GM23338 (cell line): Measurements from ENCODE around the gene EXOC4.

Source experiments
- CREB1 ChIP-seq: fragments of 250-450 bp; sonication (Bioruptor Pico); IDR thresholded peaks from 2 replicates; pipeline ENCODE4 v1.5.0; 2020; ENCODE audit warnings: low read depth, mild to moderate bottlenecking, moderate library complexity
- EZH2 ChIP-seq: fragments of 200-600 bp; sonication (generic); IDR thresholded peaks from one replicate; pipeline ENCODE4 v1.8.0; 2017; ENCODE audit warnings: antibody characterized with exemption, mild to moderate bottlenecking, low read depth; ENCODE audit not compliant: unreplicated experiment
- EZH2phosphoT487 ChIP-seq: fragments of 200-600 bp; sonication (generic); IDR thresholded peaks from one replicate; pipeline ENCODE4 v1.8.1; 2018; ENCODE audit warnings: antibody characterized with exemption; ENCODE audit not compliant: unreplicated experiment
- JUNB ChIP-seq: IDR thresholded peaks from one replicate; pipeline ENCODE4 v1.6.1; 2016; ENCODE audit warnings: antibody characterized with exemption; ENCODE audit not compliant: unreplicated experiment
- NANOG ChIP-seq: IDR thresholded peaks from 2 replicates; pipeline ENCODE4 v1.6.1; 2016; ENCODE audit warnings: antibody characterized with exemption, borderline replicate concordance
- POLR2AphosphoS5 ChIP-seq: IDR thresholded peaks from 2 replicates; pipeline ENCODE4 v1.6.1; 2016; ENCODE audit warnings: antibody characterized with exemption, low read depth
- TF ChIP-seq, protein P1 (sequence below), 2 experiments: fragments of 200-600 bp in 1 of 2; sonication (generic) in 1 of 2; conservative IDR thresholded peaks; 2 replicates each; pipeline versions ENCODE4 v1.5.1 to v1.6.1; 2016 to 2017; ENCODE audit warnings: antibody characterized with exemption in 2 of 2, low read depth in 2 of 2, mild to moderate bottlenecking in 2 of 2, moderate library complexity in 1 of 2
- TF ChIP-seq, protein P2 (sequence below): IDR thresholded peaks from one replicate; pipeline ENCODE4 v1.6.1; 2018; ENCODE audit warnings: antibody characterized with exemption; ENCODE audit not compliant: unreplicated experiment
- TF ChIP-seq, protein P3 (sequence below): IDR thresholded peaks from 2 replicates; pipeline ENCODE4 v1.6.1; 2016; ENCODE audit warnings: antibody characterized with exemption

DNA sequence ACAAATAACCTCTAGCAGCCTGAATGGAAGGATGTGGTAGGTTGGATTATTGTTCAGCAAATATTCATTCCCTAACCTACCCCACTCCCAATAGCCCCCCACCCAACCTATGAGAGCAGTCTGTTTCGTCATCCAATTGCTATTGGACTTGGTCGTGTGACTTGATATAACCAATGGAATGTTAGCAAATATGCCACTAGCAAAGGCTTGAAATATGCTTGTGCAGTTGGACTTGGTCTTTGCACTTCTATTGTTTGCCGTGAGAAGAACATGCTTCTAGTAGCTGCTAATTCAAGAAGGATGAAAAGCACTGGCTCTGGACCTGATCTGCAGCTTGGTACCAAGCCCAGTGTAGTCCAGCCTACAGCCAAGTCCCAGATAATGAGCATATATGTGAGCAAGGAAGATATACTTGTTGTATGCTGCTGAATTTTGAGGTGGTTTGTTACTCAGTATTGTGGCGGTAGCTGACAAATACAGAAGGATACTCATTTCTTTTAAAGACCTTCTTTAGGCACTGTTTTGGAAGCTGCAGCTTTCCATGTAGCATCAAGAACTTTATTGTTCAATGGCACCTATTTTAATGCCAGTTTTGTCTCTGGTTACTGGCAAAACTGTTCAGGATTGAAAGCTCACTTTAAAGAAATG, 180.4 kb downstream of the EXOC4 start:
- TF ChIP-seq NANOG (no peak), EZH2 (no peak), EZH2phosphoT487 (no peak), POLR2AphosphoS5 (no peak), CREB1 (no peak), JUNB (no peak)
- TF ChIP-seq, protein P1, sequence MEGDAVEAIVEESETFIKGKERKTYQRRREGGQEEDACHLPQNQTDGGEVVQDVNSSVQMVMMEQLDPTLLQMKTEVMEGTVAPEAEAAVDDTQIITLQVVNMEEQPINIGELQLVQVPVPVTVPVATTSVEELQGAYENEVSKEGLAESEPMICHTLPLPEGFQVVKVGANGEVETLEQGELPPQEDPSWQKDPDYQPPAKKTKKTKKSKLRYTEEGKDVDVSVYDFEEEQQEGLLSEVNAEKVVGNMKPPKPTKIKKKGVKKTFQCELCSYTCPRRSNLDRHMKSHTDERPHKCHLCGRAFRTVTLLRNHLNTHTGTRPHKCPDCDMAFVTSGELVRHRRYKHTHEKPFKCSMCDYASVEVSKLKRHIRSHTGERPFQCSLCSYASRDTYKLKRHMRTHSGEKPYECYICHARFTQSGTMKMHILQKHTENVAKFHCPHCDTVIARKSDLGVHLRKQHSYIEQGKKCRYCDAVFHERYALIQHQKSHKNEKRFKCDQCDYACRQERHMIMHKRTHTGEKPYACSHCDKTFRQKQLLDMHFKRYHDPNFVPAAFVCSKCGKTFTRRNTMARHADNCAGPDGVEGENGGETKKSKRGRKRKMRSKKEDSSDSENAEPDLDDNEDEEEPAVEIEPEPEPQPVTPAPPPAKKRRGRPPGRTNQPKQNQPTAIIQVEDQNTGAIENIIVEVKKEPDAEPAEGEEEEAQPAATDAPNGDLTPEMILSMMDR (conservative IDR thresholded peaks at IDR 0.05; ENCODE audit: low read depth in 2 of 2) = no peak
- TF ChIP-seq, protein P2, sequence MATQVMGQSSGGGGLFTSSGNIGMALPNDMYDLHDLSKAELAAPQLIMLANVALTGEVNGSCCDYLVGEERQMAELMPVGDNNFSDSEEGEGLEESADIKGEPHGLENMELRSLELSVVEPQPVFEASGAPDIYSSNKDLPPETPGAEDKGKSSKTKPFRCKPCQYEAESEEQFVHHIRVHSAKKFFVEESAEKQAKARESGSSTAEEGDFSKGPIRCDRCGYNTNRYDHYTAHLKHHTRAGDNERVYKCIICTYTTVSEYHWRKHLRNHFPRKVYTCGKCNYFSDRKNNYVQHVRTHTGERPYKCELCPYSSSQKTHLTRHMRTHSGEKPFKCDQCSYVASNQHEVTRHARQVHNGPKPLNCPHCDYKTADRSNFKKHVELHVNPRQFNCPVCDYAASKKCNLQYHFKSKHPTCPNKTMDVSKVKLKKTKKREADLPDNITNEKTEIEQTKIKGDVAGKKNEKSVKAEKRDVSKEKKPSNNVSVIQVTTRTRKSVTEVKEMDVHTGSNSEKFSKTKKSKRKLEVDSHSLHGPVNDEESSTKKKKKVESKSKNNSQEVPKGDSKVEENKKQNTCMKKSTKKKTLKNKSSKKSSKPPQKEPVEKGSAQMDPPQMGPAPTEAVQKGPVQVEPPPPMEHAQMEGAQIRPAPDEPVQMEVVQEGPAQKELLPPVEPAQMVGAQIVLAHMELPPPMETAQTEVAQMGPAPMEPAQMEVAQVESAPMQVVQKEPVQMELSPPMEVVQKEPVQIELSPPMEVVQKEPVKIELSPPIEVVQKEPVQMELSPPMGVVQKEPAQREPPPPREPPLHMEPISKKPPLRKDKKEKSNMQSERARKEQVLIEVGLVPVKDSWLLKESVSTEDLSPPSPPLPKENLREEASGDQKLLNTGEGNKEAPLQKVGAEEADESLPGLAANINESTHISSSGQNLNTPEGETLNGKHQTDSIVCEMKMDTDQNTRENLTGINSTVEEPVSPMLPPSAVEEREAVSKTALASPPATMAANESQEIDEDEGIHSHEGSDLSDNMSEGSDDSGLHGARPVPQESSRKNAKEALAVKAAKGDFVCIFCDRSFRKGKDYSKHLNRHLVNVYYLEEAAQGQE = no peak
- TF ChIP-seq, protein P3, sequence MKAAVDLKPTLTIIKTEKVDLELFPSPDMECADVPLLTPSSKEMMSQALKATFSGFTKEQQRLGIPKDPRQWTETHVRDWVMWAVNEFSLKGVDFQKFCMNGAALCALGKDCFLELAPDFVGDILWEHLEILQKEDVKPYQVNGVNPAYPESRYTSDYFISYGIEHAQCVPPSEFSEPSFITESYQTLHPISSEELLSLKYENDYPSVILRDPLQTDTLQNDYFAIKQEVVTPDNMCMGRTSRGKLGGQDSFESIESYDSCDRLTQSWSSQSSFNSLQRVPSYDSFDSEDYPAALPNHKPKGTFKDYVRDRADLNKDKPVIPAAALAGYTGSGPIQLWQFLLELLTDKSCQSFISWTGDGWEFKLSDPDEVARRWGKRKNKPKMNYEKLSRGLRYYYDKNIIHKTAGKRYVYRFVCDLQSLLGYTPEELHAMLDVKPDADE = no peak
